Activated CD4-positive, alpha-beta T cell treated with anti-CD3 and anti-CD28 coated beads, Interleukin-2, amount 50 U/mL, for 1 hour (primary cell): Measurements from ENCODE around the gene TFRC.
"Not testable (repeated sequence)": the region's sequence is repeated elsewhere in the genome, so short reads cannot be mapped to it uniquely, and the experiment has no call there.

Experiments
- DNase-seq: peaks from one replicate; pipeline ENCODE4 v3.0.0-alpha.2; 2020

The TFRC gene

DNA sequence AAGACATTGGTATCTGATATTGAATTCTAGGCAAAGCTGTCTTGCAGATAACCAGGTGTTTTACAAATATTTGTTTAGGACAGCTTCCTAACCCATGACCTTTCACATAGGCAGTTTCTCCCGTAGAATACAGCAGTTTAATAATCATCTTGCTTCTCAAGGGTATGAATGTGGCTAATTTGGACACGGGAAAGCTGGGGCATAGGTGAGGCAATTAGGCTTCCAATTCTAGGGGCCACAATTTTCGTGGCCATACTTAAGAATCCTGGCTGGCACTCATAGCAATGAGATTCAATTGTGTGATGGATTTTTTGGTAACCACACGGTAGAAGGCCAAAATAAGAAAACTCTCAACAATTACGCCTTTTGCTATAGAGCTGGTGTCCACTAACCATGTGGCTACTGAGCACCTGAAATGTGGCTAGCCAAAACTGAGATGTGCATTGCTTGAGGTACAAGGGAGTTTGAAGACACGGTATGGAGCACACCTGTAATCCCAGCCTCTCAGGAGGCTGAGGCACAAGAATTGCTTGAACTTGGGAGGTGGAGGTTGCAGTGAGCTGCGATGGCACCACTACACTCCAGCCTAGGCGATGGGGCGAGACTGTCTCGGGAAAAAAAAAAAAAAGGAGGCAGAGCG lies 34.4 kb downstream of the TFRC start:
- no peak for DNase-seq

DNA sequence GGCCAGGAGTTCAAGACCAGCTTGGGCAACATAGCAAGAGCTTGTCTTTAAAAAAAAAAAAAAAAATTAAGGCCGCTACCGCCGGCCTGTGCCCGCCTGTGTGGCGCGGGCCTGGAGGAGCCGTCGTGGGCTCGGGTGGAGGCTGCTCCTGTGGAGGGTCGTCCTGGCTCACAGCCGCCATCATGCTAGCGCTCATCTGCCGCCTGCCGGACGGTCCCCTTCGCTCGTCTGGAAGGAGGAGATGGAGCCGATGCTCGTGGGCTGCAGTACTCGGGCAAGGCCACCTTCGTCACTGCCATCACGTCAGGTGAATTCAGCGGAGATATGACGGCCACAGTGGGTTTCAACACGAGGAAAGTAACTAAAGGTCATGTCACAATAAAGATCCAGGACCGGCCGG lies 37.4 kb downstream of the TFRC start:
- no peak for DNase-seq

- DNase-seq: no peak
Measured at GRCh38 chr3:196042673-196043072, 39.2 kb downstream of the TFRC start.

DNA sequence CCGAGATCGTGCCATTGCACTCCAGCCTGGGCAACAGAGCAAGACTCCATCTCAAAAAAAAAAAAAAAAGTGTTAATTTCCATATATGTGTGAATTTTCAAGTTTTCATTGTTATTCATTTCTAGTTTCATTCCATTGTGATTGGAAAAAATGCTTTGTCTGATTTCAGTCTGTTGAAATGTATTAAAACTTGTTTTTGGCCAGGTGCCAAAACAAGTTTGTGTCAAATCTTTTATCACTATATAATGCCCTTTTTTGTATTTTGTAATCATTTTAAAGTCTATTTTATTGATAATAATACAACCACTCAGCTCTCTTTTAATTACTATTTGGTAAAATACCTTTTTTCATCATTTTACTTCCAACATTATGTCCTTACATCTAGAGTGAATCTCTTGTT lies 42.5 kb downstream of the TFRC start:
- DNase-seq: no peak

- DNase-seq: not testable (repeated sequence)
Measured at GRCh38 chr3:196026059-196026458, 55.8 kb downstream of the TFRC start.

GRCh38 chr3:196024968-196025367 lies 56.9 kb downstream of the TFRC start:
- no peak for DNase-seq

DNA sequence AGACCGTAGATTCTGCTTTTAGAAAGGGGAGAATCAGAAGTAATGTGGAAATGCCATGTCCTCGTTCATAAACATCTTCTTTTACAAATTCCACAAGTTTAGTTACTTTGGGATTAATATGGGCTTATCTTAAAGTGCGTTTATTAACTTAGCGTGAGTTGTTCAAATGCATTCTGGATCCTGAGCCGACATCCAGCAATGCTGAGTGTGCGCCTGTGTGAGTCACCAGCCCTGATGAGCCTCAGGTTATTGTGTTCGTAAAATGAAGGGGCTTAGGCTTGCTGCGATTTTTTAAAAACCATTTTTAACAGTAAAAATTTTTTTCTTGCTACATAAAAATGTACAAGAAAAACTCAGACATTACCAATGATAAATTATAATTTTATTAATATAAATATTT lies 57.9 kb downstream of the TFRC start:
- DNase-seq: no peak

DNA sequence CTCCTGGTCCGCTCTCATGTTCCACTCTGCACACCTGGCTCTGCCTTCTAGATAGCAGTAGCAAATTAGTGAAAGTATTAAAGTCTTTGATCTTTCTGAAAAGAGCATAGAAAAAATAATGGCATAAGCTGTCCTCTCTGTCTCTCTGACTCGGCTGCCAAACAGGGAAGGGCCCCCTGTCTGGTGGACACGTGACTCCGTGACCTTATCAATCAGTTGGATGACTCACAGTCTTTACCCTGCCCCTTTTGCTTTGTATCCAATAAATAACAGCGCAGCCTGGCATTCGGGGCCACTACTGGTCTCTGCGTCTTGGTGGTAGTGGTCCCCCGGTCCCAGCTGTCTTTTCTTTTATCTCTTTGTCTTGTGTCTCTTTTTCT lies 59.4 kb downstream of the TFRC start:
- not testable (repeated sequence) for DNase-seq

- DNase-seq: no peak
Measured at GRCh38 chr3:196020373-196020772, 61.5 kb downstream of the TFRC start.

- DNase-seq: not testable (repeated sequence)
Measured at GRCh38 chr3:196019576-196019975, 62.3 kb downstream of the TFRC start.

- DNase-seq: not testable (repeated sequence)
Measured at GRCh38 chr3:196018159-196018558, 63.7 kb downstream of the TFRC start.

GRCh38 chr3:196016485-196016884 lies 65.4 kb downstream of the TFRC start:
- no peak for DNase-seq

DNA sequence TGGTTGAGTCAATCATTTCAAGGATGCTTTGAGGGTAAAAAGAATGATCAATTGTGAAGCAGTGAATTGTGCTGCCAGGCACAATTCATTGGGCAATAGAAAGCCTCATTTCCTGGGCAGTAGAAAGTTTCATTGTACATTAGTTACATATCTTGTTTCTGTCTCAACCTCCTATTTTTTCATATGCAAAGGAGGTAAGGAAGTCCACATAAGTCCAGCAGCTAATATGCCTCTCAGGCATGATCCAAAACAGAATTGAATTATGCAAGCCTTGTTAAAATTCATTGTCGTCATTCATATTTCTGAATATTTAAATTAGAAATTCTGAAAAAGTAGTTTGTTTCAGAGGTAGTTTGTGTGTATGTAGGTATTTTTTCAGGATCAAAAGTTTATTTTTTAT lies 65.8 kb downstream of the TFRC start:
- no peak for DNase-seq

DNA sequence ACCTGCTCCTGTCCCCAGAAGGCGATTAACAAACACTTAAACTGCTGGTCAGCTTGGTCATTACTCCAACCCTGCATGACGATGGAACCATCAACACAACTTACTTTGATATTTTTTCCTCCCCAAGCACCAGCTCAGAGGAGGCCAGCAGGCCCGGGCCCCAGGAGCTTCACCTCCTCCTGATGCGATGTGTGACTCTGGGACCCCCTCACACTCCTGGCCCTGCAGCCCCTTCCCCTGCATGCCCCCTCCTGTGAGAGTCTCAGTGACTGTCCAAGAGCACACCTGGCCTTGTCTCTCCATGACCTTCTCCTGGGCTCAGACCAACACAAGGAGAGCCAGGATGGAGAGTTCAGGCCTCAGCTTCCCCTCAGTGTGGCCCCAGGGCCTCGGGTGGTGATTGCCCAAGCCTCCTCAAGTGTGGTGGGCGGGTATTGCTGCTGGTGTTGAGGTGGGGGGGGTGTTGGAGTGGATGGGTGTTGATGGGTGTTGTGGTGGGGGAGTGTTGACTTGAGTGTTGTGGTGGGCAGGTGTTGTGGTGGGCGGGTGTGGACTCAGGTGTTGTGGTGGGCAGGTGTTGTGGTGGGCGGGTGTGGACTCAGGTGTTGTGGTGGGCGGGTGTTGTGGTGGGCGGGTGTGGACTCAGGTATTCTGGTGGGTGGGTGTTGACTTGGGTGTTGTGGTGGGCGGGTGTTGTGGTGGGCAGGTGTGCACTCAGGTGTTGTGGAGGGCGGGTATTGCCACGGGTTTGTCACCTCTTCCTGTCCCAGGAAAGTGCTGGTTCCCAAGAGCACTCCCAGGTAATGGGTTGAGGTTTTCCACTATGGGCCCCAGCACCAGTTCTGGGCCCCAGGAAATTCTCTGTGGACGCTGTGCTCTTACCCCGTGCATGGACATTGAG lies 68.1 kb downstream of the TFRC start:
- no peak for DNase-seq

DNA sequence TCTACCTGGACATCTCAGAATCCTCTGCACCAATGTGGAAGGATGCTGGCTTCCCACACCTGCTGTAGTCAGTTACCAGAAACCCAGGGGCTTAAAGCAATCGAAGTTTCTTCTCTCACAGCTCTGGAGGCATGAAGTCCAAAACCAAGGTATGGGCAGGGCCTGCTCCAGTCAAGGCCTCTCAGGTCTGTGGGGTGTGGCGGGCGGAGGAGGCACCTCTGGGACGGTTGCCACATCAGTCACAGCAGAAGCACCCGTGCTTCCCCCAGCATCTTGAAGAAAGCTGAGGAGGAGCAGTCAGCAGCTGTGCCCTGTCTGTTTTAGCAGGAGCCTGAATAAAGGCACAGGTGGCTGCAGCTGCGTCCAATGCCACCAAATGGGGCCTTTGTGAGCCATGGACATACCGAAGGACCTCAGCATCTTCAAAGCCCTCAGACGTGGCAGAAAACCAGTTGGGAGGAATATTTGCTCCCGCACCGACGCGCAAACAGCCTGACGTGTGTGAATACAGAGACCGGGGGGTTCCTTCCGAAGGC lies 68.9 kb downstream of the TFRC start:
- DNase-seq: no peak

DNA sequence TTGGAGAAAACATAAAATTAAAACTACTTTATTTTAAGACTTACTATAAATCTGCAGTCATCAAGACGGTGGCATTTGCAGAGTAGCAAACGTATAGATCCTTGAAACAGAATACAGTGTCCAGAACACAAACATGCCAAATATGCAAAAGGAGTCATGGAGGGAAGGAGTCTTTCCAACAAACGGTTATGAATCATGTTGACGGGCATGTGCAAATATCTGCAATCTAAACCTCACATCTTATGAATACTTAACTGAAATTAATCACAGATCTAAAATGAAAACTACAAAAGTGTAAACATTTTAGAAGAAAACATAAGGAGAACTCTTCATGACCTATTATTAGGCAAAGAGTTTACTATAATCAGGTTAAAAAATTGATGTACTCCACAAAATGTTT lies 69.4 kb downstream of the TFRC start:
- DNase-seq: no peak

- no peak for DNase-seq
Measured at GRCh38 chr3:196009456-196009855, 72.4 kb downstream of the TFRC start.

- no peak for DNase-seq
Measured at GRCh38 chr3:196008929-196009328, 73.0 kb downstream of the TFRC start.

- DNase-seq: no peak
Measured at GRCh38 chr3:196008387-196008786, 73.5 kb downstream of the TFRC start.

DNA sequence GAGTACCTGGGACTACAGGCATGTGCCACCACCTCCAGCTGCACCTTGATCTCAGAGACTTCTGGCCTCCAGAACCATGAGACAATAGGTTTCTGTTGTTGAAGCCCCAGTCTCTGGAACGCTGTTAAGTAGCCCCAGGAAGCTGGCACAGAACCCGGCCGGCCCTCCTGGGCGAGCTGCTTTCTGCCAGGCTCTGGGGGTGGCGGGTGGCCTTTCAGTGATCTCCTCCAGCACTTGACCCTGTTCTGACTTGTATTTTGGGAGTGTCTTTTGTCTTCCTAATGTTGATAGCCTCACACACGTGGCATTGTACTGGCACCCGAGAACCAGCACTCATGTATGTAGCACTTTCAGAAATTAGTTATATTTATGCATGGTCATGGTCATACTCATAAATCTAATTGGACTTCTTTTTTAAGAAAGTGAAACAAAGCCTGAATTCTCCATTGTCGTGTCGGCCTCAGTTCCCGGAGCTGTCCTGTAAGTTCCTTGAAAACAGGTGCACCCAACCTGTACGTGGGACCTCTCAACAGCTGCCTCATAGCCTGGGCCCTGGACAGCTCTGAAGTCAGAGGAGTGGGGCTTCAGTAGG lies 74.0 kb downstream of the TFRC start:
- no peak for DNase-seq

DNA sequence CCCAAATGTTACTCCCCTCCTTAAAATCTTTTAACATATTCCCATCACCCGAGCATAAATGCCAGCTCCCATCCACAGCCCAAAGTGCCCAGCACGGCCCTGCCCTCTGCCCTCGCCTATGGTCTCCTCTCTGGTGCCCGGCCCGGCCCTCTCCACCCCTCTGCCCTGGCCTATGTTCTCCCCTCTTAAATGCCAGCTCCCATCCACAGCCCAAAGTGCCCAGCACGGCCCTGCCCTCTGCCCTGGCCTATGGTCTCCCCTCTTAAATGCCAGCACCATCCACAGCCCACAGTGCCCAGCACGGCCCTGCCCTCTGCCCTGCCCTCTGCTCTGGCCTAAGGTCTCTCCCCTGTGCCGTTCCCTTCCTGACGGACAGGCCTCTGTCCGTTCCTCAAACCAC lies 76.6 kb downstream of the TFRC start:
- not testable (repeated sequence) for DNase-seq

- not testable (repeated sequence) for DNase-seq
Measured at GRCh38 chr3:196004359-196005052, 77.4 kb downstream of the TFRC start.

- DNase-seq: no peak
Measured at GRCh38 chr3:196003611-196004010, 78.3 kb downstream of the TFRC start.
